ENCODE data around the gene OAF.

Gene OAF

DNA sequence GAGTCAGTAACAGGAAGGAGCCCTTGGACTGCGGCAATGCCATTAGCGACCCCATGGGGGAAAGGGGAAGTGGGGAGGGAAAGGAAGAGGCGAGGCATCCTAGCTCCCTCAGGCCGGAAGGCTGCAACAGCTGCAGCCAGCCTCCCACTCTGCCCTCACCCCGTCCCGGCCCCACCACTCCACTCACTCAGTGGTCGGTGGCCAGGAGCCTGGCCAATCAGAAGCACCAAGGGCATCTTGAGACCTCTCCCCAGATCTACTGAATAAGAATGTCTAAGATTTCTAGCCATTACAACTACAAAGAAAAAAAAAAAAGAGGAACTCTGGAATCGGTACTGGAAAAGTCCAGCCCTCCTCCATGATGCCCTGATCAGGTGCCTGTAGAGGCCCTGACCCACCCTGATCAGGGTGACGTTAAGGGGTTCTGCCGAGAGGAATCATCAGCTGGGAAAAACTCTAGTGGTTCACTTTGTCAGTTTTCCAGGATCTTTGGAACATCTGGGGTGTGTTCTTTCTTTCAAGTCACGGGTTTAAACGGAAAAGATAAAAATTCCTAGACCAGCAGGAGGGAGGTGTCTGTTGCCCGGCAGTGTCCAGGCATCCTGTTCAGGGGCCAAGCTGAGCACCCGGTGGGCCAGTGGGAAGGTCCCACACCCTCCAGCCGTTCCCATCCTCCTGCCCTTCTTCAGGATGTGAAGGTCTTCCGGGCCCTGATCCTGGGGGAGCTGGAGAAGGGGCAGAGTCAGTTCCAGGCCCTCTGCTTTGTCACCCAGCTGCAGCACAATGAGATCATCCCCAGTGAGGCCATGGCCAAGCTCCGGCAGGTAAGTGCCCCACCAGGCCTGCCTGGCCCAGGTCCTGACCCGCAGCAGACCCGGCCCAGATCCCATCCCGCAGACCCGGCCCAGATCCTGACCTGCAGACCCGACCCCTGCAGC lies 14.4 kb downstream of the OAF start:
- Histone ChIP-seq H3K36me3 (ENCODE audit: insufficient read depth, insufficient read length, low read length) (peaks cover 13% of the 10 kb centered on the region), H3K27me3 (ENCODE audit: insufficient read depth, insufficient read length) (no peaks in the 10 kb centered on the region), H3K4me1 (ENCODE audit: insufficient read depth, insufficient read length) (peaks cover 1% of the 10 kb centered on the region), H3K4me3 (ENCODE audit: insufficient read length, low read depth) (no peak overlapping the region), H3K9ac (ENCODE audit: insufficient read length, low read depth) (no peak overlapping the region), H3K9me3 (ENCODE audit: insufficient read depth, low read length) (no peaks in the 10 kb centered on the region)
- no peak for TF ChIP-seq SUZ12 (IDR thresholded peaks at IDR 0.05; ENCODE audit: extremely low read depth, insufficient read depth, insufficient read length)
- no peak for TF ChIP-seq YY1 (IDR thresholded peaks at IDR 0.05; ENCODE audit: insufficient read depth, insufficient read length)
- TF ChIP-seq ZNF274 (IDR thresholded peaks at IDR 0.05; ENCODE audit: low read depth, low read length) = no peak
- DNase-seq (ENCODE audit: low read depth, low spot score) = no peak

DNA sequence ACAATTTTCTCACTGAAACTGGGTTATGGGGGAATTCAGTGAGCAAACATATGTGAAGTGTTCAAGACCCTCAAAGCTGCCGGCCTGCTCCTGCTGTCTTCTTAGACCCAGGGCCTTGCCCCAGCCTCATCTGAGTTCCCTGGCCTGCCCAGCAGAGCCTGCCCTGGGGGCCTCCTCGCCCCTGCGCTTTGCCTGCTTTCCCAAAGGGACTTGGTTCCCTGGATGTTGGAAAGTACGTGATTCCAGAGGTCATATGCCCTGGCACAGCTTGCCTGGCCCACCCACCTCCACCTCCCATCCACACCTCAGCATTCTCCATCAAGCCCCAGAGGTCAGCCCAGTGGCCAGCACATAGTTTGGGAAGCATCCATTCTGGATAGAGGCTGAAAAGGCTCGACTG lies 15.4 kb downstream of the OAF start:
- Histone ChIP-seq H3K4me1 (ENCODE audit: insufficient read depth, insufficient read length) (peaks cover 1% of the 10 kb centered on the region), H3K9ac (ENCODE audit: insufficient read length, low read depth) (no peak overlapping the region), H3K9me3 (ENCODE audit: insufficient read depth, low read length) (no peaks in the 10 kb centered on the region), H3K4me3 (ENCODE audit: insufficient read length, low read depth) (no peak overlapping the region), H3K36me3 (ENCODE audit: insufficient read depth, insufficient read length, low read length) (peaks cover 13% of the 10 kb centered on the region), H3K27me3 (ENCODE audit: insufficient read depth, insufficient read length) (no peaks in the 10 kb centered on the region)
- DNase-seq (ENCODE audit: low read depth, low spot score) = no peak
- no peak for TF ChIP-seq ZNF274 (IDR thresholded peaks at IDR 0.05; ENCODE audit: low read depth, low read length)
- TF ChIP-seq SUZ12 (IDR thresholded peaks at IDR 0.05; ENCODE audit: extremely low read depth, insufficient read depth, insufficient read length) = no peak
- TF ChIP-seq YY1 (IDR thresholded peaks at IDR 0.05; ENCODE audit: insufficient read depth, insufficient read length) = no peak

DNA sequence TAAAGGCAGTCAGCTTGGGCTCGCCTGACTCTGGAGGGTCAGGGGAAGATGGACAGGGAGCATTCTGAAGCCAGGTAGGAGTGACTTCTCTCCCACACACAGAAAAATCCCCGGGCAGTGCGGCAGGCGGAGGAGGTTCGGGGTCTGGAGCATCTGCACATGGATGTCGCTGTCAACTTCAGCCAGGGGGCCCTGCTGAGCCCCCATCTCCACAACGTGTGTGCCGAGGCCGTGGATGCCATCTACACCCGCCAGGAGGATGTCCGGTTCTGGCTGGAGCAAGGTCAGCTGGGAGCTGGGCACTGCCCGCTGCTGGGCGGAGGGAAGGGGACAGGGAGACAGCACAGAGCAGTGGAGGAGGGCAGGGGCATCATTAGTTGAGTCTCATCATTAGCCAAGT lies 15.9 kb downstream of the OAF start:
- DNase-seq (ENCODE audit: low read depth, low spot score) = no peak
- H3K27me3 ChIP-seq (ENCODE audit: insufficient read depth, insufficient read length) = no peaks in the 10 kb centered on the region
- TF ChIP-seq ZNF274 (IDR thresholded peaks at IDR 0.05; ENCODE audit: low read depth, low read length) = no peak
- TF ChIP-seq YY1 (IDR thresholded peaks at IDR 0.05; ENCODE audit: insufficient read depth, insufficient read length) = no peak
- no peak for TF ChIP-seq SUZ12 (IDR thresholded peaks at IDR 0.05; ENCODE audit: extremely low read depth, insufficient read depth, insufficient read length)
- peaks cover 13% of the 10 kb centered on the region for H3K36me3 ChIP-seq (ENCODE audit: insufficient read depth, insufficient read length, low read length)
- H3K9me3 ChIP-seq (ENCODE audit: insufficient read depth, low read length) = no peaks in the 10 kb centered on the region
- H3K4me1 ChIP-seq (ENCODE audit: insufficient read depth, insufficient read length) = peaks cover 1% of the 10 kb centered on the region
- H3K4me3 ChIP-seq (ENCODE audit: insufficient read length, low read depth) = no peak overlapping the region
- H3K9ac ChIP-seq (ENCODE audit: insufficient read length, low read depth) = no peak overlapping the region

DNA sequence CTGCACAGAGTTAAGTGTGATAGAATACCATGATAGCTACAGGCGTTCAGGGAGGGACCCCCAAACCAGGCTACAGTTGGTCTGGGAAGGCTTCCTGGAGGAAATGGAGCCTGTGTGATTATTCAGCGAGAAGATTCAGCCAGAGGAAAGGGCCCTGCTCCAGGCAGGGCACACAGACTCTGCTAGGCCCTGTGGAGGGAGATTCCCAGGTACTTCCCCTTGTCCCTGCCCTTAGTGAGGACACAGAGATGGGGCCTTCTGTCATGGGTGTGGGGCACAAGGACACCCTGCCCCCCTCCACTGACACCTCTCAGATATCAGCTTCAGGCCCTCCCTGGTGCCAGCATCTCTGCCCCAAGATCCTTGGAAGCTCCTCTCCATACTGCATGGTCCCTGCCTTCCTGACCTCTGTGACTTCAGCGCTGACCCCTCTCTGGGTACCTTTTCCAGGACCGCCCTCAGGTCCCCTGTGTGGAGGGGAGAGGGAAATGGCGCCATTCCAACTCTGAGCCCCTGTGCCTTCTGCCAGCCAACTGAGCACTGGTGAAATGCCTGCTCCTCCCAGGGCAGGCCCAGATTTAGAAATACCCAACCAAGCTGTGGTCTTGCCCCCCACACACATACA lies 16.5 kb downstream of the OAF start:
- peaks cover 13% of the 10 kb centered on the region for H3K36me3 ChIP-seq (ENCODE audit: insufficient read depth, insufficient read length, low read length)
- no peak for TF ChIP-seq SUZ12 (IDR thresholded peaks at IDR 0.05; ENCODE audit: extremely low read depth, insufficient read depth, insufficient read length)
- no peak for TF ChIP-seq ZNF274 (IDR thresholded peaks at IDR 0.05; ENCODE audit: low read depth, low read length)
- TF ChIP-seq YY1 (IDR thresholded peaks at IDR 0.05; ENCODE audit: insufficient read depth, insufficient read length) = no peak
- peaks cover 1% of the 10 kb centered on the region for H3K4me1 ChIP-seq (ENCODE audit: insufficient read depth, insufficient read length)
- H3K27me3 ChIP-seq (ENCODE audit: insufficient read depth, insufficient read length) = no peaks in the 10 kb centered on the region
- H3K9ac ChIP-seq (ENCODE audit: insufficient read length, low read depth) = no peak overlapping the region
- DNase-seq (ENCODE audit: low read depth, low spot score) = no peak
- H3K9me3 ChIP-seq (ENCODE audit: insufficient read depth, low read length) = no peaks in the 10 kb centered on the region
- no peak overlapping the region for H3K4me3 ChIP-seq (ENCODE audit: insufficient read length, low read depth)

DNA sequence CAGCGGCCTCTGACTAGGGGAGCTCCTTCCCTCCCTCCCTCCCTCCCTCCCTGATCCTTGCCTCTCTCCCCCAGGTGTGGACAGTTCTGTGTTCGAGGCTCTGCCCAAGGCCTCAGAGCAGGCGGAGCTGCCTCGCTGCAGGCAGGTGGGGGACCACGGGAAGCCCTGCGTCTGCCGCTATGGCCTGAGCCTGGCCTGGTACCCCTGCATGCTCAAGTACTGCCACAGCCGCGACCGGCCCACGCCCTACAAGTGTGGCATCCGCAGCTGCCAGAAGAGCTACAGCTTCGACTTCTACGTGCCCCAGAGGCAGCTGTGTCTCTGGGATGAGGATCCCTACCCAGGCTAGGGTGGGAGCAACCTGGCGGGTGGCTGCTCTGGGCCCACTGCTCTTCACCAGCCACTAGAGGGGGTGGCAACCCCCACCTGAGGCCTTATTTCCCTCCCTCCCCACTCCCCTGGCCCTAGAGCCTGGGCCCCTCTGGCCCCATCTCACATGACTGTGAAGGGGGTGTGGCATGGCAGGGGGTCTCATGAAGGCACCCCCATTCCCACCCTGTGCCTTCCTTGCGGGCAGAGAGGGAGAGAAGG lies 18.1 kb downstream of the OAF start:
- Histone ChIP-seq H3K9me3 (ENCODE audit: insufficient read depth, low read length) (no peaks in the 10 kb centered on the region), H3K27me3 (ENCODE audit: insufficient read depth, insufficient read length) (no peaks in the 10 kb centered on the region), H3K9ac (ENCODE audit: insufficient read length, low read depth) (no peak overlapping the region), H3K36me3 (ENCODE audit: insufficient read depth, insufficient read length, low read length) (peaks cover 13% of the 10 kb centered on the region), H3K4me3 (ENCODE audit: insufficient read length, low read depth) (no peak overlapping the region), H3K4me1 (ENCODE audit: insufficient read depth, insufficient read length) (peaks cover 1% of the 10 kb centered on the region)
- no peak for TF ChIP-seq ZNF274 (IDR thresholded peaks at IDR 0.05; ENCODE audit: low read depth, low read length)
- no peak for TF ChIP-seq YY1 (IDR thresholded peaks at IDR 0.05; ENCODE audit: insufficient read depth, insufficient read length)
- no peak for TF ChIP-seq SUZ12 (IDR thresholded peaks at IDR 0.05; ENCODE audit: extremely low read depth, insufficient read depth, insufficient read length)
- no peak for DNase-seq (ENCODE audit: low read depth, low spot score)

DNA sequence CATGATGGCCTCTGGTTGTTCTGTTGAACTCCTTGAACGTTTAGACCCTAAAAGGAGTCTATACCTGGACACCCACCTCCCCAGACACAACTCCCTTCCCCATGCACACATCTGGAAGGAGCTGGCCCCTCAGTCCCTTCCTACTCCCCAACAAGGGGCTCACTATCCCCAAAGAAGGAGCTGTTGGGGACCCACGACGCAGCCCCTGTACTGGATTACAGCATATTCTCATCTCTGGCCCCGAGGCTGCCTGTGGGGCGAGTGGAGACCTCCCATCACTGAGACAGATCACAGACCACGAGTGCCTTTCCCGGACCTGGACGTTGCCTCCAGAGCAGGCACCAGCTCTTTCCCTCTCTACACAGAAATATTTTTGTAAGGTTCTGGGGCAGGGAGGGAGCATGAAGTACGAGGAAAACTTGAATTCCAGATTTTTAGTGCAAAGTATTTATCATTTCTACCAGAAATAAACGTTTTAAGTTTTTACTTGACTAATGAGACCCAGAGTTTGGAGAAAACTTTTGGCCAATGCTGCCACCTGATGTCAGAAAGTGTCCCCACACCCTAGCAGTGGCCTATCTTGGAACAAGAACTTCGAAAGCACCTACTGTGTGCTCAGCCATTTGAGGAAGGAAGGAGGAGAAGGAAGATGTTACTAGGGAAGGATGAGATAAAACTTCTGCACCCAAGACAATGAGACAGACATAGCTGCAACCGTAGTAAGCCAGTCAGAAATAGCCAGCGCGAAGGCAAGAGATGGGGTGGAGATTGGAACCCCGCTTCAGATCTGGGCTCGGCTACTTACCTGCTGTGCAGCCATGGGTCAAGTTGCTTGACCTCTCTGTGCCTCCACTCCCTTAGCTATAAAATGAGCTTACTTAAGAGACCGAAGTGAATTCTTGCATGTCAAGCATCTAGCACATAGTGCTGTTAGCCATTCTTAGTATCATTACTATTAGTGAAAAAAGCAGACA lies 18.9 kb downstream of the OAF start:
- Histone ChIP-seq H3K9me3 (ENCODE audit: insufficient read depth, low read length) (no peaks in the 10 kb centered on the region), H3K36me3 (ENCODE audit: insufficient read depth, insufficient read length, low read length) (peaks cover 13% of the 10 kb centered on the region), H3K27me3 (ENCODE audit: insufficient read depth, insufficient read length) (no peaks in the 10 kb centered on the region), H3K9ac (ENCODE audit: insufficient read length, low read depth) (no peak overlapping the region), H3K4me3 (ENCODE audit: insufficient read length, low read depth) (no peak overlapping the region), H3K4me1 (ENCODE audit: insufficient read depth, insufficient read length) (peaks cover 1% of the 10 kb centered on the region)
- DNase-seq (ENCODE audit: low read depth, low spot score) = no peak
- no peak for TF ChIP-seq ZNF274 (IDR thresholded peaks at IDR 0.05; ENCODE audit: low read depth, low read length)
- no peak for TF ChIP-seq YY1 (IDR thresholded peaks at IDR 0.05; ENCODE audit: insufficient read depth, insufficient read length)
- no peak for TF ChIP-seq SUZ12 (IDR thresholded peaks at IDR 0.05; ENCODE audit: extremely low read depth, insufficient read depth, insufficient read length)
